NB4 (cell line): Measurements from ENCODE around the gene GSKIP.
A peak's percentile ranks its signal among the peaks of the same experiment; 100 is the strongest.

ENCODE experiments used
- DNase-seq: peaks from one replicate; pipeline ENCODE4 v3.0.0; 2010; ENCODE audit warnings: low read depth
- H3K4me3 ChIP-seq: one replicate; pipeline ENCODE4 v1.5.1; 2011; ENCODE audit warnings: mild to moderate bottlenecking, low read depth, low read length, moderate library complexity
- CTCF ChIP-seq: IDR thresholded peaks from one replicate; pipeline ENCODE4 v1.5.1; 2012; ENCODE audit warnings: low read depth, low read length
- MYC ChIP-seq: IDR thresholded peaks from 2 replicates; pipeline ENCODE4 v1.6.1; 2011; ENCODE audit warnings: low read depth, low read length
- POLR2A ChIP-seq: IDR thresholded peaks from 2 replicates; pipeline ENCODE4 v1.6.1; 2011; ENCODE audit warnings: mild to moderate bottlenecking; ENCODE audit not compliant: insufficient read length; ENCODE audit errors: extremely low read depth
- TF ChIP-seq, protein P1 (sequence below): IDR thresholded peaks from 2 replicates; pipeline ENCODE4 v1.6.1; 2011; ENCODE audit warnings: low read depth, low read length

GSKIP gene

DNA sequence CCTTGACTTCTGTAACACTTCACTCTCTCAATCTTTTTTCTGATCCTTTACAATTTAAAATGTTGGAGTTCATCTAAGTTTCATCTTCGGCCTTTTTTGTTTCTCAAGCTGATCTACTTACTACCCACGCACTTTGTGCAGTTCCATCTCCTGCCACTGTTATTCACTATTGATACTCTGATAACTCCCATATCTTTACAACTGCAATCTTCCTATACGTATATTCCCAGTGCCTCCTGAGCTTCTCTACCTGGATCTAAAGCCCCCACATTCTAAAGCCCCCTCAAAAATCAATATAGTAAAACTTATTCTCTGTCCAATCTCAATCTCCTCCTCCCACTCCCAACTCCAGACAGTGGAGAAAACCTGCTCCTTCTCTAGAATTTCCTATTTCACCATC is 6.1 kb upstream of the GSKIP start:
- TF ChIP-seq POLR2A (no peak), CTCF (no peak), MYC (no peak)
- TF ChIP-seq, protein P1, sequence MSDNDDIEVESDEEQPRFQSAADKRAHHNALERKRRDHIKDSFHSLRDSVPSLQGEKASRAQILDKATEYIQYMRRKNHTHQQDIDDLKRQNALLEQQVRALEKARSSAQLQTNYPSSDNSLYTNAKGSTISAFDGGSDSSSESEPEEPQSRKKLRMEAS: no peak
- H3K4me3 ChIP-seq: no peak overlapping the region
- DNase-seq: no peak

GRCh38 chr14:96359959-96360358 is 3.4 kb upstream of the GSKIP start:
- H3K4me3 ChIP-seq: no peak overlapping the region
- DNase-seq: no peak
- TF ChIP-seq MYC (no peak), CTCF (no peak), POLR2A (no peak)
- TF ChIP-seq, protein P1: no peak

DNA sequence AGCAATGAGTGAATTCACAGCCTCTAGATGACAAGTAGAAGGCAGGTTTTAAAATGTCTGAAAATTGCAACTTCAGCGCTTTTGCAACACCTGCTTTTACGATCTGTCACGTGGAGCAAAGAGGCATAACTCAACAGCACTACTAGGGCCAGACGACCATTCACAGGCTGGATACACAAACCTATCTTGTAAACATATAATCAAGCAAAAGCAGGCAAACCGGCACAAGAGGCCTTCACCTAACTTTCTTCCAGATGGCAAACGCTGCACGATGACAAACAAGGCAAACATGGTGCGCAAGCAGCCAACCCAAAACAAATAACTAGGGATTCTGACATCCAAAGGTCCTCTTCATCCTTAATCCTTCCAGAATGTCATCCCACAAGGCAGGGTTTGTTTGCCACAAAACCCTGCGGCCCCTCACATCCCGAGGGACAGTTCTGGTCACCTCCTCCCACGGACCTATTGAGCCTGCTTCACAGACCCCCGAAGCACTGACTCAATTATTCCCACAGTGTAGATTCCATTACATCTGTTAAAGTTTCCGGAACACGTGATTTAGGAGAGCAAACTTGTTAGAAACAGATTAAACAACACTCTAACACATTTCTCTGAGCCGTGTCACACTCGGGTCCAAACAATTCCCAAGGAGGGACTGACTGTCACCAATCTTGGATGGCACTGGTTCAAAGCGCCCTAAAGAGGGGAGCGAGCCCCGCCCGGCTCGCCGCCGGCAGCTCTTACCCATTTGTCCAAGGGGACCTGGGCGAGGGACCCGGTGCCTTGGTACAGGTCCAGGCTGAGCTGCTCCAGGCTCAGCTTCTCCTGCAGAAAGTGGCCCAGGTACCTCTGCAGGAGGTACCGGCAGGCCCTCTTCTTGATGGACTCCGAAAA is 1.0 kb upstream of the GSKIP start:
- peak; percentile 72 for DNase-seq
- no peak for TF ChIP-seq POLR2A
- TF ChIP-seq, protein P1: peak; percentile 98
- peak; percentile 73 for TF ChIP-seq MYC
- TF ChIP-seq CTCF: no peak
- H3K4me3 ChIP-seq: peak overlapping the region; percentile 86

- TF ChIP-seq, protein P1: no peak
- TF ChIP-seq MYC (no peak), CTCF (no peak), POLR2A (no peak)
- peak; percentile 61 for DNase-seq
- H3K4me3 ChIP-seq: peak overlapping the region; percentile 89
Observed at GRCh38 chr14:96363751-96364336, 518 bp downstream of the GSKIP start.

DNA sequence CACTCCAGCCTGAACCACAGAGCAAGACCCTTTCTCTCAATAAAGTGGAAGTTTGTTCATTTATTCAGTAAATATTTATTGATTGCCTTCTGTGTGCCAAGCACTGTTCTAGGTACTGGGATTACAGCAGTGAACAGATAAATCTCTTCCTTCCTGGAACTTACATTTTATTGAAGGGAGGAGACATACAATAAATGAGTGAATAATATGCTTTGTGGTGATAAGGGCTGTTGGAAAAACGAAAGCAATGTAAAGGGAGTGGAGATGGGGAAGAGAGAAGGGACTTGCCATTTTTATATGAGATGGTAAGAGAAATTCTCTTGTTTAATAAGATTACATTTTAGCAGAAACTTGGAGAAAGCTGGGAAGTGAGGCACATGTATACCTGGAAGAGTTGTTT is 1.6 kb downstream of the GSKIP start:
- DNase-seq: no peak
- H3K4me3 ChIP-seq: peak overlapping the region; percentile 89

More for the DNA sequence above, 1.6 kb downstream of the GSKIP start:
- TF ChIP-seq POLR2A (no peak), MYC (no peak), CTCF (no peak)
- TF ChIP-seq, protein P1: no peak
